ENCODE measurements around the gene CNTNAP2.

The CNTNAP2 gene

DNA sequence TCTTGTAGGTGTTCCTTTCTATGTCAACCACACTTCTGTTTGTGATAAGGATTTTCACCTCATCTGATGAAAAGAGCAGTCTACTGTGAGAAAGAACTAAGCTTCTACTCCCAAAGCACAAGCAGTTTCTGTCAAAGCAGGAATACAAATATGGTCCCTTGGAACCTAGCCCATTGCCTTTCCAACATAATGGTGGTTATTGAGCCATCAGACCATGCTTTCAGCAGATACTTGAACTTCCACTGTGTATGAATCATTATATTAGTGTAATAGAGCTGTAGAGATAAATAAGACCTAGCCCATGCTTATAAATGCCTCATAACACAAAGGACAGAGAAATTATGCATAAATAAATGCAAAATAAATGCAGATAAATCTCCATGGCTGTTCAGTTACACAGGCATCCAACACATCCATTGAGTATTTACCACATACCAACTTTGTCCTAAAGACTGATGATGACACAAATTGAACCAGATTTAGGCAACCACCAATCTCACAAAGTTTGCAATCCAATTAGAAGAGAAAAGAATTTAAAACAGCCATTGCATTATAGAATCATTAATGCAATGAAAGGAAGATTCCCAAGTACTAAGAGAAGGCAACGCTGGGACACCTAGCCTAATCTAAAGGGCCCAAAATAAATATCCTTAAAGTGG is 1744.6 kb downstream of the CNTNAP2 start:
- no peak overlapping the region for H4K8ac ChIP-seq (ENCODE audit: low read depth, low read length)
- no peak overlapping the region for H3K4me2 ChIP-seq (ENCODE audit: low read length)
- no peak overlapping the region for H2BK15ac ChIP-seq (replicated peaks; ENCODE audit: low read depth)
- H3K27ac ChIP-seq (ENCODE audit: low read depth, low read length) = no peak overlapping the region
- H3K27me3 ChIP-seq (ENCODE audit: insufficient read depth, low read length, poor library complexity) = no peaks in the 10 kb centered on the region
- no peaks in the 10 kb centered on the region for H3K36me3 ChIP-seq (ENCODE audit: control insufficient read depth, insufficient read depth, low read length)
- no peak for DNase-seq
- no peak overlapping the region for H2AK5ac ChIP-seq (ENCODE audit: low read length)
- no peak overlapping the region for H3K23ac ChIP-seq (ENCODE audit: low read length)
- no peak overlapping the region for H3K56ac ChIP-seq (ENCODE audit: low read length)
- no peak overlapping the region for H3K4me3 ChIP-seq (ENCODE audit: low read length)
- H3K4ac ChIP-seq (ENCODE audit: low read depth, low read length) = no peak overlapping the region
- no CpG with 5 or more reads among the region's 1 CpG for WGBS (ENCODE audit: extremely low coverage, insufficient coverage, low lambda C conversion rate)
- H3K79me1 ChIP-seq (ENCODE audit: low read length) = no peaks in the 10 kb centered on the region
- H3K18ac ChIP-seq (ENCODE audit: low read length) = no peak overlapping the region
- no peak overlapping the region for H2BK120ac ChIP-seq (ENCODE audit: low read depth, low read length)
- H2BK5ac ChIP-seq (ENCODE audit: low read length) = no peak overlapping the region
- H3K4me1 ChIP-seq (ENCODE audit: control insufficient read depth, low read depth, low read length) = no peaks in the 10 kb centered on the region
- no peak overlapping the region for H4K5ac ChIP-seq (ENCODE audit: low read length)
- H3K9ac ChIP-seq (ENCODE audit: low read length) = no peak overlapping the region
- no peaks in the 10 kb centered on the region for H3K79me2 ChIP-seq (ENCODE audit: control insufficient read depth, insufficient read depth, low read length)

DNA sequence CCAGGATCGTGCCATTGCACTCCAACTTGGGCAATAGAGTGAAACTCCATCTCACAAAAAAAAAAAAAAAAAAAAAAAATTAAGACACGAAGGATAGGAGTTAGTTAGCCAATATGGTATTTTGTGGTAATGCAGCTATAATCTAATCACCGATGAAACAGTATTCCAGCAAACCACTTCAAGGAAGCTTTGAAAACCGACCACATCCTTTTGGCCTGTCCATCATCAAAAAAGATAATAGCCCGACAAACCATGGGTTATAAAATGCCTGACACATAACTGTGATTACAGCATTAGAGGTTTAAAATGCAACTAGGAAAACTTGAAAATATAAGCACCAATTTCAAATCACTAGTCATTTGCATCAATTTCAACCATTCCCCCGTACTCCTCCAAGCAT is 1745.3 kb downstream of the CNTNAP2 start:
- Histone ChIP-seq H3K4ac (ENCODE audit: low read depth, low read length) (no peak overlapping the region), H3K4me1 (ENCODE audit: control insufficient read depth, low read depth, low read length) (no peaks in the 10 kb centered on the region), H3K4me3 (ENCODE audit: low read length) (no peak overlapping the region), H3K27ac (ENCODE audit: low read depth, low read length) (no peak overlapping the region), H3K27me3 (ENCODE audit: insufficient read depth, low read length, poor library complexity) (no peaks in the 10 kb centered on the region), H3K56ac (ENCODE audit: low read length) (no peak overlapping the region), H2BK5ac (ENCODE audit: low read length) (no peak overlapping the region), H3K36me3 (ENCODE audit: control insufficient read depth, insufficient read depth, low read length) (no peaks in the 10 kb centered on the region), H2AK5ac (ENCODE audit: low read length) (no peak overlapping the region), H3K79me2 (ENCODE audit: control insufficient read depth, insufficient read depth, low read length) (no peaks in the 10 kb centered on the region), H2BK120ac (ENCODE audit: low read depth, low read length) (no peak overlapping the region), H3K18ac (ENCODE audit: low read length) (no peak overlapping the region), H4K8ac (ENCODE audit: low read depth, low read length) (no peak overlapping the region), H3K4me2 (ENCODE audit: low read length) (no peak overlapping the region), H3K79me1 (ENCODE audit: low read length) (no peaks in the 10 kb centered on the region), H3K23ac (ENCODE audit: low read length) (no peak overlapping the region), H4K5ac (ENCODE audit: low read length) (no peak overlapping the region), H2BK15ac (replicated peaks; ENCODE audit: low read depth) (no peak overlapping the region), H3K9ac (ENCODE audit: low read length) (no peak overlapping the region)
- DNase-seq = no peak
- no CpG with 5 or more reads among the region's 6 CpGs for WGBS (ENCODE audit: extremely low coverage, insufficient coverage, low lambda C conversion rate)

DNA sequence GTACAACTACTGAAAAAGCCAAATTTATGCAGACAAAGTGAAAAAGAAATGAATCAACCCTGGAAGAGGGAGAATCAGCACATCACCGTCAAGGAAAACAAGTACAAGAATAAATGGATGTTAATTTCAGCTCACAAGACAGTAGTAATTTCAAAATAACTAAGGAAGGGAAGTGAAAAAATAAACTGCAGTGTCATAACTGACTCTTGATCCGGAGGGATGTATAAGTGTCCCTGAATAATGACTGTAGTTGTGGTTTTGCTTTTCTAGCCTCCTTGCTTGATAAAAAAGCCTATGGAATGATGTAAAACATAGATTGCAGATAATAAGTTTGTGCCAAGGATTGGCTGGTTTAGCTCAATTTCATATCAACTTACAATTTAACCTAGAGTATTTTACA is 1752.9 kb downstream of the CNTNAP2 start:
- H2BK5ac ChIP-seq (ENCODE audit: low read length) = no peak overlapping the region
- H4K5ac ChIP-seq (ENCODE audit: low read length) = no peak overlapping the region
- no peak overlapping the region for H3K27ac ChIP-seq (ENCODE audit: low read depth, low read length)
- H3K56ac ChIP-seq (ENCODE audit: low read length) = no peak overlapping the region
- H3K4me2 ChIP-seq (ENCODE audit: low read length) = no peak overlapping the region
- no peaks in the 10 kb centered on the region for H3K4me1 ChIP-seq (ENCODE audit: control insufficient read depth, low read depth, low read length)
- no peaks in the 10 kb centered on the region for H3K27me3 ChIP-seq (ENCODE audit: insufficient read depth, low read length, poor library complexity)
- no peaks in the 10 kb centered on the region for H3K36me3 ChIP-seq (ENCODE audit: control insufficient read depth, insufficient read depth, low read length)
- no peak overlapping the region for H2AK5ac ChIP-seq (ENCODE audit: low read length)
- no peak overlapping the region for H3K9ac ChIP-seq (ENCODE audit: low read length)
- no peak overlapping the region for H2BK15ac ChIP-seq (replicated peaks; ENCODE audit: low read depth)
- H3K79me2 ChIP-seq (ENCODE audit: control insufficient read depth, insufficient read depth, low read length) = no peaks in the 10 kb centered on the region
- H3K23ac ChIP-seq (ENCODE audit: low read length) = no peak overlapping the region
- H4K8ac ChIP-seq (ENCODE audit: low read depth, low read length) = no peak overlapping the region
- no peaks in the 10 kb centered on the region for H3K79me1 ChIP-seq (ENCODE audit: low read length)
- WGBS (ENCODE audit: extremely low coverage, insufficient coverage, low lambda C conversion rate) = no CpG with 5 or more reads among the region's 2 CpGs
- H3K4ac ChIP-seq (ENCODE audit: low read depth, low read length) = no peak overlapping the region
- no peak for DNase-seq
- no peak overlapping the region for H3K4me3 ChIP-seq (ENCODE audit: low read length)
- H3K18ac ChIP-seq (ENCODE audit: low read length) = no peak overlapping the region
- no peak overlapping the region for H2BK120ac ChIP-seq (ENCODE audit: low read depth, low read length)

DNA sequence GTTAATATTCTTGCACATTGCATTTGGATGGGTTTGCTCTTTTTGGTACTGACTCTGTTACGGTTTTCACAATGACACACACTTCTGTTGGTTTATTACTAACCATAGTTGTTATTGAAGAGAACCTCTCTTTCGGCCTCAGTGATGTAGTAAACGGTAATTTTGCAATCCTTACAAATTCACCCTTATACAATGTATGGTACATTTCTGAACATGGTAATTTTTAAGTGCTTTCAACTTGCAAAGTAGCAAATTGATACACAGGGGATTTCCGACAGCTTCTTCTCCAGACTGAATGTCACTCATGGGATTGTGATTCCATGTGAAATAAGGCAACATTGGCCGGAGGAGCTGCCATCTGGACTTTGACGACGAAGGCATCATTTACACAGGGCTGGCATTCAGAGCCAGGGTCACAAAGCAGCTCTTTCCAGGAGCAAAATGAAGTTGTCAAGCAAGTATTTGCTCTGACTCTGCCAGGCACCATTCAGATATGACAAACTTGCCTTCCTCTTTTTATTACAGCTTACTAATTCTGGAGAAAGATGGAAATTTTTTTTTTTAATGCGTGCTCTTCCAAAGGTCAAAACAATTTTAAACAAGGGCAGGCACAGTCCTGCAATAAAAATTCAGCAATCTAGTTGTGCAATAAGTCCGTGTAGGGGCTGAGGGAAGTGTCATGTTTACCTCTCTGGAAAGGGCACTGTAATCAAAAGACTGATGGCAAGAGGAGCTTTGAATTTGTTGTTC is 1762.5 kb downstream of the CNTNAP2 start:
- Histone ChIP-seq H3K27ac (ENCODE audit: low read depth, low read length) (no peak overlapping the region), H3K79me2 (ENCODE audit: control insufficient read depth, insufficient read depth, low read length) (no peaks in the 10 kb centered on the region), H2BK120ac (ENCODE audit: low read depth, low read length) (no peak overlapping the region), H3K4me1 (ENCODE audit: control insufficient read depth, low read depth, low read length) (no peaks in the 10 kb centered on the region), H3K4me3 (ENCODE audit: low read length) (no peak overlapping the region), H2BK5ac (ENCODE audit: low read length) (no peak overlapping the region), H3K9ac (ENCODE audit: low read length) (no peak overlapping the region), H3K4me2 (ENCODE audit: low read length) (no peak overlapping the region), H3K79me1 (ENCODE audit: low read length) (no peaks in the 10 kb centered on the region), H2BK15ac (replicated peaks; ENCODE audit: low read depth) (no peak overlapping the region), H3K27me3 (ENCODE audit: insufficient read depth, low read length, poor library complexity) (no peaks in the 10 kb centered on the region), H3K4ac (ENCODE audit: low read depth, low read length) (no peak overlapping the region), H3K23ac (ENCODE audit: low read length) (no peak overlapping the region), H3K36me3 (ENCODE audit: control insufficient read depth, insufficient read depth, low read length) (no peaks in the 10 kb centered on the region), H2AK5ac (ENCODE audit: low read length) (no peak overlapping the region), H4K8ac (ENCODE audit: low read depth, low read length) (no peak overlapping the region), H3K18ac (ENCODE audit: low read length) (no peak overlapping the region), H3K56ac (ENCODE audit: low read length) (no peak overlapping the region), H4K5ac (ENCODE audit: low read length) (no peak overlapping the region)
- no CpG with 5 or more reads among the region's 9 CpGs for WGBS (ENCODE audit: extremely low coverage, insufficient coverage, low lambda C conversion rate)
- no peak for DNase-seq

DNA sequence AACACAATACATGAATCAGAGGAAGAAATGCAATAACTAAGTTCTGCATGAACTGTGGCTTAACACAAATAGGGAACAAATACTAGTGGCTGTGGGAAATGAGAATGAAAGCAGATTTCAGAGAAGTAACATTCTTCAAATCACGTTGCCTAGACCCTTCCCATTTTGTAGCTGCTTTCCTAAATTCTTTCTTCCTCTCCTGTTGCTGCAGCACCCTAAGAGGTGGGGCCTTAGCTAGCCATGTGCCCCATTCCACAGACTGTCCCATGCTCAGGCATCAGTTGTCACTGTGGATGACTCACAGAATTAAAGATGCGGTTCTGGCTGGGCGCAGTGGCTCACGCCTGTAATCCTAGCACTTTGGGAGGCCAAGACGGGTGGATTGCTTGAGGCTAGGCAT is 1769.3 kb downstream of the CNTNAP2 start:
- H3K23ac ChIP-seq (ENCODE audit: low read length) = no peak overlapping the region
- DNase-seq = peak; percentile 14
- no peak overlapping the region for H3K27ac ChIP-seq (ENCODE audit: low read depth, low read length)
- H2BK15ac ChIP-seq (replicated peaks; ENCODE audit: low read depth) = no peak overlapping the region
- no peak overlapping the region for H4K8ac ChIP-seq (ENCODE audit: low read depth, low read length)
- no peaks in the 10 kb centered on the region for H3K27me3 ChIP-seq (ENCODE audit: insufficient read depth, low read length, poor library complexity)
- H3K9ac ChIP-seq (ENCODE audit: low read length) = no peak overlapping the region
- H3K79me1 ChIP-seq (ENCODE audit: low read length) = no peaks in the 10 kb centered on the region
- H2BK5ac ChIP-seq (ENCODE audit: low read length) = no peak overlapping the region
- no peaks in the 10 kb centered on the region for H3K36me3 ChIP-seq (ENCODE audit: control insufficient read depth, insufficient read depth, low read length)
- H2BK120ac ChIP-seq (ENCODE audit: low read depth, low read length) = no peak overlapping the region
- H3K4me3 ChIP-seq (ENCODE audit: low read length) = no peak overlapping the region
- H3K56ac ChIP-seq (ENCODE audit: low read length) = no peak overlapping the region
- H3K4me1 ChIP-seq (ENCODE audit: control insufficient read depth, low read depth, low read length) = no peaks in the 10 kb centered on the region
- H2AK5ac ChIP-seq (ENCODE audit: low read length) = no peak overlapping the region
- no peak overlapping the region for H3K18ac ChIP-seq (ENCODE audit: low read length)
- no peak overlapping the region for H4K5ac ChIP-seq (ENCODE audit: low read length)
- H3K4me2 ChIP-seq (ENCODE audit: low read length) = no peak overlapping the region
- H3K79me2 ChIP-seq (ENCODE audit: control insufficient read depth, insufficient read depth, low read length) = no peaks in the 10 kb centered on the region
- WGBS (ENCODE audit: extremely low coverage, insufficient coverage, low lambda C conversion rate) = no CpG with 5 or more reads among the region's 5 CpGs
- no peak overlapping the region for H3K4ac ChIP-seq (ENCODE audit: low read depth, low read length)
